Upper lobe of left lung (tissue), 4 donors: Measurements from ENCODE around the gene SPATA6L.
"Not testable (repeated sequence)": the region's sequence is repeated elsewhere in the genome, so short reads cannot be mapped to it uniquely, and the experiment has no call there.

ENCODE experiments used
- CTCF ChIP-seq, 6 experiments: fragments of 450-650 bp in 4 of 6; fragments of 200-600 bp in 2 of 6; sonication (generic) in 2 of 6; IDR thresholded peaks; one replicate each; pipeline ENCODE4 v1.5.1; 2016 to 2019; ENCODE audit warnings: antibody characterized with exemption in 6 of 6
- EP300 ChIP-seq, 4 donors: sonication (generic); formaldehyde crosslinking; IDR thresholded peaks; one replicate each; pipeline ENCODE4 v1.5.1; 2017; ENCODE audit warnings: antibody characterized with exemption in 4 of 4, control low read depth in 2 of 4
- POLR2A ChIP-seq, 4 donors: fragments of 450-650 bp; IDR thresholded peaks; one replicate each; pipeline ENCODE4 v1.5.1; 2016 to 2017; ENCODE audit warnings: antibody characterized with exemption in 4 of 4, mild to moderate bottlenecking in 2 of 4
- POLR2AphosphoS5 ChIP-seq, 2 donors: sonication (generic); formaldehyde crosslinking; IDR thresholded peaks; one replicate each; pipeline ENCODE4 v1.5.1; 2017; ENCODE audit warnings: antibody characterized with exemption in 2 of 2

DNA sequence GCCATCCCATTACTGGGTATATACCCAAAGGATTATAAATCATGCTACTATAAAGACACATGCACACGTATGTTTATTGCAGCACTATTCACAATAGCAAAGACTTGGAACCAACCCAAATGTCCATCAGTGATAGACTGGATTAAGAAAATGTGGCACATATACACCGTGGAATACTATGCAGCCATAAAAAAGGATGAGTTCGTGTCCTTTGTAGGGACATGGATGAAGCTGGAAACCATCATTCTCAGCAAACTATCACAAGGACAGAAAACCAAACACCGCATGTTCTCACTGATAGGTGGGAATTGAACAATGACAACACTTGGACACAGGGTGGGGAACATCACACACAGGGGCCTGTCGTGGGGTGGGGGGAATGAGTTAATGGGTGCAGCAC lies 5.6 kb downstream of the SPATA6L start:
- TF ChIP-seq CTCF, POLR2A, EP300, POLR2AphosphoS5 (IDR thresholded peaks at IDR 0.05): not testable (repeated sequence)
